ENCODE data around the gene C1QTNF12.

DNA sequence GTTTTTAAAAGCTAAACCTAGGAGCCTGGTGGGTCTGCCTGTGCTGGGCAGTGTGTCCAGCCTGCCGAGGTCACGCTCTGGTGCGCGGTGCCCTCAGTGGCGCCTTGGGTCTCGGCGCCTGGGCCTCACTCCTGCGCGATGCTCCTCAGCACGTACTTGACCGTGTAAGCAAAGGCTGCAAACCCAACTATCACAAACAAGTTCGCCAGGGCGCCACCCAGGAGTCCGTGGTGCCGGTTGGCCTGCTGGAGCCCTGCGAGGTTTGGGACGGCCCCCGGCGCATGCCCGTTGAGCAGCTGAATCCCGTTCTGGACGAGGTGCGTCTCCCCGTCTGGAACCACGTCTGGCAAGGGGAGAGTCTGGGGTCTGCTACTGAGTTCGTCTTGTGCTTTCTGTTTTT, 8.6 kb upstream of the C1QTNF12 start:
- no peak for TF ChIP-seq EP300 (IDR thresholded peaks at IDR 0.05; ENCODE audit: borderline replicate concordance)
- TF ChIP-seq CREB1 (IDR thresholded peaks at IDR 0.05; ENCODE audit: low read depth) = no peak
- TF ChIP-seq TAF1 (IDR thresholded peaks at IDR 0.05; ENCODE audit: low read depth) = no peak
- no peak for TF ChIP-seq TCF12 (IDR thresholded peaks at IDR 0.05; ENCODE audit: low read depth)
- TF ChIP-seq, protein P1, sequence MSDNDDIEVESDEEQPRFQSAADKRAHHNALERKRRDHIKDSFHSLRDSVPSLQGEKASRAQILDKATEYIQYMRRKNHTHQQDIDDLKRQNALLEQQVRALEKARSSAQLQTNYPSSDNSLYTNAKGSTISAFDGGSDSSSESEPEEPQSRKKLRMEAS (IDR thresholded peaks at IDR 0.05) = no peak
- TF ChIP-seq FOXM1 (IDR thresholded peaks at IDR 0.05; ENCODE audit: borderline replicate concordance, low read depth) = no peak
- TF ChIP-seq YY1 (IDR thresholded peaks at IDR 0.05; ENCODE audit: low read depth) = no peak
- TF ChIP-seq NFIC (IDR thresholded peaks at IDR 0.05) = no peak
- TF ChIP-seq, protein P2, sequence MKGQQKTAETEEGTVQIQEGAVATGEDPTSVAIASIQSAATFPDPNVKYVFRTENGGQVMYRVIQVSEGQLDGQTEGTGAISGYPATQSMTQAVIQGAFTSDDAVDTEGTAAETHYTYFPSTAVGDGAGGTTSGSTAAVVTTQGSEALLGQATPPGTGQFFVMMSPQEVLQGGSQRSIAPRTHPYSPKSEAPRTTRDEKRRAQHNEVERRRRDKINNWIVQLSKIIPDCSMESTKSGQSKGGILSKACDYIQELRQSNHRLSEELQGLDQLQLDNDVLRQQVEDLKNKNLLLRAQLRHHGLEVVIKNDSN (IDR thresholded peaks at IDR 0.05) = no peak
- TF ChIP-seq TEAD4 (IDR thresholded peaks at IDR 0.05) = no peak
